ENCODE results near the gene SCPEP1.

SCPEP1 gene

GRCh38 chr17:56997313-56997712 lies 19.4 kb downstream of the SCPEP1 start:
- DNase-seq (ENCODE audit: low read depth in 1 of 2, low spot score in 1 of 2): no peak

GRCh38 chr17:57001541-57001940 lies 23.6 kb downstream of the SCPEP1 start:
- no peak for DNase-seq (ENCODE audit: low read depth in 1 of 2, low spot score in 1 of 2)

GRCh38 chr17:57002904-57003303 lies 25.0 kb downstream of the SCPEP1 start:
- DNase-seq (ENCODE audit: low read depth in 1 of 2, low spot score in 1 of 2): no peak

GRCh38 chr17:57004944-57005579 lies 27.1 kb downstream of the SCPEP1 start:
- DNase-seq (ENCODE audit: low read depth in 1 of 2, low spot score in 1 of 2): no peak

- DNase-seq (ENCODE audit: low read depth in 1 of 2, low spot score in 1 of 2): no peak
Measured at GRCh38 chr17:57006040-57006439, 28.1 kb downstream of the SCPEP1 start.

GRCh38 chr17:57008958-57009357 lies 31.0 kb downstream of the SCPEP1 start:
- DNase-seq (ENCODE audit: low read depth in 1 of 2, low spot score in 1 of 2): no peak

- peak; percentile 1 to 20 for DNase-seq (ENCODE audit: low read depth in 1 of 2, low spot score in 1 of 2)
Measured at GRCh38 chr17:57009737-57010445, 32.0 kb downstream of the SCPEP1 start.

- DNase-seq (ENCODE audit: low read depth in 1 of 2, low spot score in 1 of 2): no peak
Measured at GRCh38 chr17:57010487-57010886, 32.6 kb downstream of the SCPEP1 start.

GRCh38 chr17:57011491-57012015 lies 33.6 kb downstream of the SCPEP1 start:
- no peak for DNase-seq (ENCODE audit: low read depth in 1 of 2, low spot score in 1 of 2)

GRCh38 chr17:57016071-57016763 lies 38.3 kb downstream of the SCPEP1 start:
- DNase-seq (ENCODE audit: low read depth in 1 of 2, low spot score in 1 of 2): no peak

- DNase-seq (ENCODE audit: low read depth in 1 of 2, low spot score in 1 of 2): no peak
Measured at GRCh38 chr17:57016764-57017116, 38.8 kb downstream of the SCPEP1 start.

GRCh38 chr17:57017625-57018024 lies 39.7 kb downstream of the SCPEP1 start:
- DNase-seq (ENCODE audit: low read depth in 1 of 2, low spot score in 1 of 2): no peak

- no peak for DNase-seq (ENCODE audit: low read depth in 1 of 2, low spot score in 1 of 2)
Measured at GRCh38 chr17:57020208-57020607, 42.3 kb downstream of the SCPEP1 start.

GRCh38 chr17:57021226-57021940 lies 43.5 kb downstream of the SCPEP1 start:
- DNase-seq (ENCODE audit: low read depth in 1 of 2, low spot score in 1 of 2): no peak

- no peak for DNase-seq (ENCODE audit: low read depth in 1 of 2, low spot score in 1 of 2)
Measured at GRCh38 chr17:57025876-57026275, 47.9 kb downstream of the SCPEP1 start.

GRCh38 chr17:57027852-57028251 lies 49.9 kb downstream of the SCPEP1 start:
- DNase-seq (ENCODE audit: low read depth in 1 of 2, low spot score in 1 of 2): no peak

GRCh38 chr17:57032343-57032742 lies 54.4 kb downstream of the SCPEP1 start:
- DNase-seq (ENCODE audit: low read depth in 1 of 2, low spot score in 1 of 2): no peak

GRCh38 chr17:57033296-57033695 lies 55.4 kb downstream of the SCPEP1 start:
- DNase-seq (ENCODE audit: low read depth in 1 of 2, low spot score in 1 of 2): no peak

- no peak for DNase-seq (ENCODE audit: low read depth in 1 of 2, low spot score in 1 of 2)
Measured at GRCh38 chr17:57034807-57035754, 57.1 kb downstream of the SCPEP1 start.

- no peak for DNase-seq (ENCODE audit: low read depth in 1 of 2, low spot score in 1 of 2)
Measured at GRCh38 chr17:57035971-57036481, 58.1 kb downstream of the SCPEP1 start.
